DND-41 (cell line): Measurements from ENCODE around the gene SMTNL2.

Source experiments
- CTCF ChIP-seq: IDR thresholded peaks from 2 replicates; pipeline ENCODE4 v1.5.1; 2012; ENCODE audit warnings: borderline replicate concordance, low read length, moderate library complexity, mild to moderate bottlenecking; ENCODE audit not compliant: poor library complexity, severe bottlenecking; ENCODE audit errors: extremely low read depth
- EZH2 ChIP-seq: IDR thresholded peaks from 3 replicates; pipeline ENCODE4 v1.6.1; 2012; ENCODE audit warnings: borderline replicate concordance, low read depth, mild to moderate bottlenecking, moderate library complexity, low read length, inconsistent platforms; ENCODE audit not compliant: severe bottlenecking

- no peak for TF ChIP-seq EZH2
- no peak for TF ChIP-seq CTCF
Observed at GRCh38 chr17:4585638-4585994, 1.3 kb downstream of the SMTNL2 start.
